Endothelial cell of umbilical vein (primary cell): ENCODE results near the gene EID3.

ENCODE experiments used
- EZH2 ChIP-seq: IDR thresholded peaks from 2 replicates; pipeline ENCODE4 v1.6.1; 2012; ENCODE audit warnings: borderline replicate concordance, low read depth, mild to moderate bottlenecking, moderate library complexity, low read length, inconsistent platforms; ENCODE audit not compliant: severe bottlenecking
- FOS ChIP-seq: IDR thresholded peaks from 2 replicates; pipeline ENCODE4 v1.6.1; 2011; ENCODE audit warnings: mild to moderate bottlenecking, low read length, moderate library complexity, borderline replicate concordance; ENCODE audit not compliant: insufficient read depth
- JUN ChIP-seq: IDR thresholded peaks from 2 replicates; pipeline ENCODE4 v1.6.1; 2011; ENCODE audit warnings: borderline replicate concordance, low read depth; ENCODE audit not compliant: insufficient read length, insufficient read depth
- MYC ChIP-seq: IDR thresholded peaks from one replicate; pipeline ENCODE4 v1.6.1; 2011; ENCODE audit warnings: mild to moderate bottlenecking, low read depth, low read length
- POLR2A ChIP-seq: IDR thresholded peaks from 2 replicates; pipeline ENCODE4 v1.6.1; 2012; ENCODE audit warnings: low read depth, mild to moderate bottlenecking, control low read depth, low read length
- POLR2AphosphoS5 ChIP-seq: IDR thresholded peaks from 2 replicates; pipeline ENCODE4 v1.6.1; 2012; ENCODE audit warnings: low read depth, mild to moderate bottlenecking, control low read depth, low read length, moderate library complexity; ENCODE audit not compliant: insufficient read depth
- TF ChIP-seq, protein P1 (sequence below), 2 donors: IDR thresholded peaks; 1 replicate in 1 of 2; 2 replicates in 1 of 2; pipeline ENCODE4 v1.5.1; 2011; ENCODE audit warnings: low read length in 2 of 2, mild to moderate bottlenecking in 2 of 2, moderate library complexity in 2 of 2, control low read depth in 1 of 2, inconsistent platforms in 1 of 2, low read depth in 1 of 2; ENCODE audit not compliant: insufficient read depth in 1 of 2; ENCODE audit errors: extremely low read depth in 1 of 2
- TF ChIP-seq, protein P2 (sequence below): IDR thresholded peaks from 2 replicates; pipeline ENCODE4 v1.6.1; 2011; ENCODE audit not compliant: insufficient read depth, insufficient read length

DNA sequence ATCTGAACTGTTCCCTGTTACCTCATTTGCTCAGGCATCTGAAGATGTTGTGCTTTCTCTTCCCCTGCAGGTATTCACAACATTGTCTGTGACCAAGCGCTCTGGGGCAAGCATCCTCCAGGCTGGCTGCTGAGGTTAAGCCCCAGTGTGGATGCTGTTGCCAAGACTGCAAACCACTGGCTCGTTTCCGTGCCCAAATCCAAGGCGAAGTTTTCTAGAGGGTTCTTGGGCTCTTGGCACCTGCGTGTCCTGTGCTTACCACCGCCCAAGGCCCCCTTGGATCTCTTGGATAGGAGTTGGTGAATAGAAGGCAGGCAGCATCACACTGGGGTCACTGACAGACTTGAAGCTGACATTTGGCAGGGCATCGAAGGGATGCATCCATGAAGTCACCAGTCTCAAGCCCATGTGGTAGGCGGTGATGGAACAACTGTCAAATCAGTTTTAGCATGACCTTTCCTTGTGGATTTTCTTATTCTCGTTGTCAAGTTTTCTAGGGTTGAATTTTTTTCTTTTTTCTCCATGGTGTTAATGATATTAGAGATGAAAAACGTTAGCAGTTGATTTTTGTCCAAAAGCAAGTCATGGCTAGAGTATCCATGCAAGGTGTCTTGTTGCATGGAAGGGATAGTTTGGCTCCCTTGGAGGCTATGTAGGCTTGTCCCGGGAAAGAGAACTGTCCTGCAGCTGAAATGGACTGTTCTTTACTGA, 44.9 kb downstream of the EID3 start:
- TF ChIP-seq EZH2 (no peak), POLR2A (no peak), POLR2AphosphoS5 (no peak), JUN (no peak), FOS (no peak), MYC (no peak)
- TF ChIP-seq, protein P1, sequence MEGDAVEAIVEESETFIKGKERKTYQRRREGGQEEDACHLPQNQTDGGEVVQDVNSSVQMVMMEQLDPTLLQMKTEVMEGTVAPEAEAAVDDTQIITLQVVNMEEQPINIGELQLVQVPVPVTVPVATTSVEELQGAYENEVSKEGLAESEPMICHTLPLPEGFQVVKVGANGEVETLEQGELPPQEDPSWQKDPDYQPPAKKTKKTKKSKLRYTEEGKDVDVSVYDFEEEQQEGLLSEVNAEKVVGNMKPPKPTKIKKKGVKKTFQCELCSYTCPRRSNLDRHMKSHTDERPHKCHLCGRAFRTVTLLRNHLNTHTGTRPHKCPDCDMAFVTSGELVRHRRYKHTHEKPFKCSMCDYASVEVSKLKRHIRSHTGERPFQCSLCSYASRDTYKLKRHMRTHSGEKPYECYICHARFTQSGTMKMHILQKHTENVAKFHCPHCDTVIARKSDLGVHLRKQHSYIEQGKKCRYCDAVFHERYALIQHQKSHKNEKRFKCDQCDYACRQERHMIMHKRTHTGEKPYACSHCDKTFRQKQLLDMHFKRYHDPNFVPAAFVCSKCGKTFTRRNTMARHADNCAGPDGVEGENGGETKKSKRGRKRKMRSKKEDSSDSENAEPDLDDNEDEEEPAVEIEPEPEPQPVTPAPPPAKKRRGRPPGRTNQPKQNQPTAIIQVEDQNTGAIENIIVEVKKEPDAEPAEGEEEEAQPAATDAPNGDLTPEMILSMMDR (IDR thresholded peaks at IDR 0.05; ENCODE audit: extremely low read depth in 1 of 2, insufficient read depth in 1 of 2, low read depth in 1 of 2, low read length in 2 of 2) = no peak
- TF ChIP-seq, protein P2, sequence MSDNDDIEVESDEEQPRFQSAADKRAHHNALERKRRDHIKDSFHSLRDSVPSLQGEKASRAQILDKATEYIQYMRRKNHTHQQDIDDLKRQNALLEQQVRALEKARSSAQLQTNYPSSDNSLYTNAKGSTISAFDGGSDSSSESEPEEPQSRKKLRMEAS = no peak
